DOHH2 (cell line): Measurements from ENCODE around the gene IMPDH1.

Experiments used
- H3F3A ChIP-seq: fragments of 200-600 bp; sonication (generic), shearing (Covaris generic); 2 replicates; pipeline ENCODE4 v1.6.0; 2016; ENCODE audit warnings: antibody characterized with exemption, mild to moderate bottlenecking; ENCODE audit not compliant: control insufficient read depth, insufficient read depth
- H3K27ac ChIP-seq: fragments of 200-600 bp; sonication (generic); 2 replicates; pipeline ENCODE4 v1.5.1; 2014; ENCODE audit warnings: low read depth, mild to moderate bottlenecking, low read length, moderate library complexity
- H3K27me3 ChIP-seq: fragments of 200-600 bp; sonication (generic); 2 replicates; pipeline ENCODE4 v1.6.1; 2014; ENCODE audit warnings: mild to moderate bottlenecking, low read length, mixed read lengths; ENCODE audit not compliant: control insufficient read depth
- H3K36me3 ChIP-seq: fragments of 200-600 bp; sonication (generic); 2 replicates; pipeline ENCODE4 v1.6.1; 2014; ENCODE audit warnings: mild to moderate bottlenecking, low read length, moderate library complexity, mixed read lengths; ENCODE audit not compliant: control insufficient read depth
- H3K4me1 ChIP-seq: fragments of 200-600 bp; sonication (generic); 2 replicates; pipeline ENCODE4 v1.6.1; 2014; ENCODE audit warnings: mild to moderate bottlenecking, low read length, mixed read lengths; ENCODE audit not compliant: control insufficient read depth
- H3K4me2 ChIP-seq: fragments of 200-600 bp; sonication (generic); 2 replicates; pipeline ENCODE4 v1.6.0; 2014; ENCODE audit warnings: mild to moderate bottlenecking, low read length, moderate library complexity
- H3K4me3 ChIP-seq: fragments of 200-600 bp; sonication (generic); 2 replicates; pipeline ENCODE4 v1.5.1; 2014; ENCODE audit warnings: mild to moderate bottlenecking, low read length, mixed read lengths
- H3K79me2 ChIP-seq: fragments of 200-600 bp; sonication (generic); 2 replicates; pipeline ENCODE4 v1.6.1; 2014; ENCODE audit warnings: mild to moderate bottlenecking, low read length, mixed read lengths; ENCODE audit not compliant: control insufficient read depth
- H3K9me2 ChIP-seq: fragments of 200-600 bp; sonication (generic); replicated peaks from 2 replicates; pipeline ENCODE4 v1.6.1; 2014; ENCODE audit warnings: mild to moderate bottlenecking, low read length, mixed read lengths; ENCODE audit not compliant: control insufficient read depth
- H3K9me3 ChIP-seq: fragments of 200-600 bp; sonication (generic); 2 replicates; pipeline ENCODE4 v1.6.1; 2014; ENCODE audit warnings: antibody characterized with exemption, low read length, mixed read lengths; ENCODE audit not compliant: control insufficient read depth, insufficient read depth
- H4K20me1 ChIP-seq: fragments of 200-600 bp; sonication (generic); 2 replicates; pipeline ENCODE4 v1.6.0; 2014; ENCODE audit warnings: low read depth, mild to moderate bottlenecking, antibody characterized with exemption, low read length, moderate library complexity; ENCODE audit not compliant: control insufficient read depth, insufficient read depth
- CTCF ChIP-seq: fragments of 200-600 bp; sonication (generic); IDR thresholded peaks from one replicate; pipeline ENCODE4 v1.5.1; 2014; ENCODE audit warnings: antibody characterized with exemption, mild to moderate bottlenecking, low read depth, low read length; ENCODE audit not compliant: poor library complexity, severe bottlenecking
- EZH2phosphoT487 ChIP-seq: fragments of 200-600 bp; sonication (generic); IDR thresholded peaks from 2 replicates; pipeline ENCODE4 v1.6.1; 2017; ENCODE audit warnings: borderline replicate concordance, mild to moderate bottlenecking, antibody characterized with exemption, low read length, moderate library complexity, mixed read lengths

The IMPDH1 gene

GRCh38 chr7:128391805-128392204 is 18.0 kb downstream of the IMPDH1 start:
- peaks cover 46% of the 10 kb centered on the region for H3K36me3 ChIP-seq
- no peak for TF ChIP-seq EZH2phosphoT487
- no peak for TF ChIP-seq CTCF
- no peaks in the 10 kb centered on the region for H3K9me3 ChIP-seq
- peaks cover 9% of the 10 kb centered on the region for H3K4me1 ChIP-seq
- no peaks in the 10 kb centered on the region for H3K9me2 ChIP-seq
- H3K27ac ChIP-seq = no peak overlapping the region
- no peak overlapping the region for H3K4me2 ChIP-seq
- no peaks in the 10 kb centered on the region for H4K20me1 ChIP-seq
- H3F3A ChIP-seq = peaks cover 5% of the 10 kb centered on the region; the same call in 1 of the 2 replicates
- no peak overlapping the region for H3K4me3 ChIP-seq
- H3K79me2 ChIP-seq = no peaks in the 10 kb centered on the region
- H3K27me3 ChIP-seq = peaks cover 10% of the 10 kb centered on the region

DNA sequence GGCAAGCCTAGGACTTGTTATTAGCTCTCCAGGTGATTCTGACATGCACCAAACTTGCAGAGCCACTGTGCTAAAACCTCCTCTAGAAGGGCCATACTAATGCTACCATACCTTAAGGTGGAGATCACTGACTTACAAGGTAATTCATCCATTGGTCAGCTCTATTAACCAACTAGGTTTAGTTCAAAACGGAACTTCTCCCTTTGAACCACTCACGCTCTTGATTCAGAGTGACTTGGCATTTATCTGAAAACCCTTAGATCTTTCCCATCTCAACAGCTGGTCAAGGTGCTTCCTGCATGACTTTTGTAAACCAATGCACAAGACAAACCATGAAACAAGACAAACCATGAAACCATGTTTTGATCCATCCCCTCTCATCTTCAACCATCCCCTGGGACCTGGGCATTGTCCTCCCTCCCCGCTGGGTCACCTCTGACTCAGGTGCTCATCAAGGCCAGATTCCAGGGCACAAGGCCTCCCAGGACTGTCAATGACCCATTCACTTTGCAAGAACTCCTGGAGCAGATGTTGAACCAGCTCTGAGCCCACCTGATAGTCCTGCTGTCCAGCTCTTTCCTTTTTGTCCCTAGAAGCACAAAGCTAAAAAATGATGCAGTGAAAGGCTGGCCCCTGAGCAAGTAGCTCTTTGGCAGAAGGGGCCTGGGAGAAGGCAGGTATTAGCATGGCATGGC is 18.8 kb downstream of the IMPDH1 start:
- TF ChIP-seq EZH2phosphoT487 = no peak
- TF ChIP-seq CTCF = no peak
- Histone ChIP-seq H3K79me2 (no peaks in the 10 kb centered on the region), H3K27ac (no peak overlapping the region), H3K4me2 (no peak overlapping the region), H4K20me1 (no peaks in the 10 kb centered on the region), H3K36me3 (peaks cover 38% of the 10 kb centered on the region), H3K27me3 (peaks cover 10% of the 10 kb centered on the region), H3K4me1 (peaks cover 9% of the 10 kb centered on the region), H3K4me3 (no peak overlapping the region), H3K9me3 (no peaks in the 10 kb centered on the region), H3K9me2 (no peaks in the 10 kb centered on the region), H3F3A (peaks cover 5% of the 10 kb centered on the region; the same call in 1 of the 2 replicates)

DNA sequence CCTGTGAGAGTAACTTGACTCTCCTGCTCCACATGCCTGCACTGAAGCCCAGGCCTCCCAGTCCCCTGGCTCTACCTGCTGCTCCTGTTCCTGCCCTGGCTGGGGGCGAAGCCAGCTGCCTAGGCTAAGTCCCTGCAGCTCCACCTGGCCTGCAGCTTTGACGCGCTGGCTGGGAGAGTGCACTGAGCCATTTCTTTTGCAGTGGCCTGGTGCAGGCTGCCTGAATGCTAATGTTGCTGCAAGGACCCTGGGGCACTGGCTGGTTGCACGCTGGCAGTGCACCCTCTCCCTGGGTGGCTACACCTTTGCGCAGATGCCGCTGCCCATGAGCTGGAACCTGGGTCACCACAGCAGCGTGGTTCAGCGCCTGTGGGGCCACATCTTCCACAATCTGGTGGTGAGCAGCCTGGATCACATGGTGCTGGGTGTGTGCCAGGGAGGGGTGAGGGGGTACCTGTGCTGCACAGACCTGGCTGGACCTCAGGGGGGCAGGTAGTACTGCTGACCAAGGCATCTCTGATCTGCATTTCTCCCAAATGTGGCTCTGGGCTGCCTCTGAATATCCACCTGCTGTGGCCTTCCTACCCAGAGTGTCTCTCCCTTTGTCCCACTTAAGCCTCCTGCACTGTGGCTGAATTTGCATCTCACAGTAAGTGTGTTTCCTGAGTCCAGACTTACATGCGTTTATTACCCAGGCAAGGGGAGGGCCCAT is 20.0 kb downstream of the IMPDH1 start:
- H3K9me3 ChIP-seq = no peaks in the 10 kb centered on the region
- H3K4me3 ChIP-seq = no peak overlapping the region
- peaks cover 11% of the 10 kb centered on the region for H3K4me1 ChIP-seq
- H3K9me2 ChIP-seq = no peaks in the 10 kb centered on the region
- H3K79me2 ChIP-seq = no peaks in the 10 kb centered on the region
- no peak for TF ChIP-seq EZH2phosphoT487
- TF ChIP-seq CTCF = no peak
- H4K20me1 ChIP-seq = no peaks in the 10 kb centered on the region
- H3K36me3 ChIP-seq = peaks cover 25% of the 10 kb centered on the region
- peaks cover 5% of the 10 kb centered on the region; the same call in 1 of the 2 replicates for H3F3A ChIP-seq
- H3K4me2 ChIP-seq = no peak overlapping the region
- H3K27me3 ChIP-seq = peaks cover 10% of the 10 kb centered on the region
- H3K27ac ChIP-seq = no peak overlapping the region
